ENCODE measurements around the gene RTN4RL1. TPM values are rescaled to one million over a fixed set of nuclear protein-coding genes. Genes with fewer than 3 reads are reported as not detected.

The RTN4RL1 gene
- total RNA-seq, 1 experiment from 2014 or later, result 0.22 TPM

DNA sequence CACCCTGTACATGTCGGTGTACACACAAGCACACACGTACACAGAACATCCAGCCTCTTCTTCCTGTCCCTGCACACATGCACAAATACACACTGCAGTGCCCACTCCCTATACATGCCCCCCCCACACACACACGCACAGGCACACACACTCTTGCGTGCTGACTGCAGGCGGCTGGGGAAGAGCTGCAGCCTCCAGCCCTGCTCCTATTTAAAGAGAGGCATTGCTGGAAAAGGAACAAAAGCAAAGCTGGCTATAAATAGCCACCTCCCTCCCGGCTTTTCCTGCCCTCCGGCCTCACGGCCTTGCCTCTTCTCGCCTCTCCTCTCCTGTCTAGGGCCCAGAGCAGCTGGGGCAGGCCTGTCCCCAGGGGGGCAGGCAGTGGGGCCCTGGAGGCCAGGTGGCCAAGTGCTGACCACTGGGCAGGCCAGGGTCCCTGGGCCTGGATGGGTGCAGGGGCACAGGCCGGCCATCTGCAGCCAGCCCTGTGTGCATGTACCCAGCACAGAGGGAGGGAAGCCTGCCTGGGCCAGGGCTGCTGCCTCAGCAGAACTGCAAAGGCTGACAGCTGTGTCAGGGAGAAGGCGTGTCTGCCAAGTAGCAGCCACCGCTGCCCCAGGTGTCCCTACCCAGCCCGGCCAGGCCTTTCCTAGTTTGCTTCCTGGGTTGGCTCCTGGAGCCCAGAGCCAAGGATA is 25.4 kb downstream of the RTN4RL1 start:
- no peaks in the 10 kb centered on the region for H3K36me3 Mint-ChIP-seq (ENCODE audit: insufficient read depth in 1 of 3, low read depth in 3 of 3)
- H3K27me3 Mint-ChIP-seq (ENCODE audit: low read depth), result peaks cover 51% of the 10 kb centered on the region
- H3K56ac ChIP-seq (ENCODE audit: insufficient read length, low read depth, low read length), result no peak overlapping the region
- no peak overlapping the region for H3K23ac ChIP-seq (ENCODE audit: insufficient read length, low read depth, low read length)
- H3K4me2 ChIP-seq (ENCODE audit: insufficient read depth, insufficient read length, low read length), result no peak overlapping the region
- no peaks in the 10 kb centered on the region; a peak in 1 of 5 replicates for H3K9me3 Mint-ChIP-seq
- no peak overlapping the region for H2AFZ ChIP-seq (ENCODE audit: low read length)
- H3T11ph ChIP-seq (ENCODE audit: low read length), result no peak overlapping the region
- H2AK5ac ChIP-seq (ENCODE audit: insufficient read length, low read length), result no peak overlapping the region
- no peak overlapping the region for H3K4ac ChIP-seq (ENCODE audit: low read depth, low read length)
- peaks cover 7% of the 10 kb centered on the region; the same call in 1 of the 2 replicates for H3K27me3 ChIP-seq (ENCODE audit: insufficient read depth, low read length)
- no peak overlapping the region for H2BK120ac ChIP-seq (ENCODE audit: low read depth, low read length, poor library complexity, severe bottlenecking)
- no peaks in the 10 kb centered on the region for H4K20me1 ChIP-seq (ENCODE audit: control insufficient read depth, insufficient read depth, insufficient read length)
- DNase-seq, result peak; percentile 72
- H3K4me1 ChIP-seq (ENCODE audit: insufficient read depth, low read length), result no peaks in the 10 kb centered on the region; the same call in 1 of the 2 replicates
- no peak overlapping the region for H2BK12ac ChIP-seq (ENCODE audit: insufficient read length, low read depth, low read length)
- H2BK20ac ChIP-seq (ENCODE audit: low read depth, low read length, poor library complexity, severe bottlenecking), result no peak overlapping the region
- H3K4me1 Mint-ChIP-seq, result peaks cover 30 to 48% of the 10 kb centered on the region in 2 experiments
- no peaks in the 10 kb centered on the region for H3K79me2 ChIP-seq (ENCODE audit: insufficient read depth, low read length)
- no peak overlapping the region for H3K9ac ChIP-seq (ENCODE audit: extremely low read depth, insufficient read length, low read length)
- peak overlapping the region; percentile 34 to 61; a peak in 3 of 5 replicates for H3K4me3 Mint-ChIP-seq
- no peak overlapping the region for H2BK5ac ChIP-seq (ENCODE audit: insufficient read length, low read length)
- H2BK15ac ChIP-seq (ENCODE audit: low read depth, low read length), result no peak overlapping the region
- H3K14ac ChIP-seq (ENCODE audit: insufficient read depth, low read length), result no peak overlapping the region
- H3K79me1 ChIP-seq (ENCODE audit: insufficient read depth, low read depth, low read length, poor library complexity, severe bottlenecking), result no peaks in the 10 kb centered on the region
- no CpG with 5 or more reads among the region's 13 CpGs for WGBS (ENCODE audit: extremely low coverage, insufficient read length, low lambda C conversion rate)
- H3K23me2 ChIP-seq (ENCODE audit: insufficient read length, low read depth, low read length, poor library complexity, severe bottlenecking), result no peaks in the 10 kb centered on the region
- H4K5ac ChIP-seq (ENCODE audit: insufficient read length, low read depth, low read length), result no peak overlapping the region
- no peak overlapping the region for H3K27ac ChIP-seq (ENCODE audit: insufficient read length, low read depth, low read length)
- no peak overlapping the region for H3K18ac ChIP-seq (ENCODE audit: insufficient read length, low read depth, low read length)
- H3K9me3 ChIP-seq (ENCODE audit: control insufficient read depth, low read depth, low read length), result no peaks in the 10 kb centered on the region
- no peak overlapping the region for H4K91ac ChIP-seq (ENCODE audit: insufficient read length, low read depth, low read length)
- TF ChIP-seq, protein P1, sequence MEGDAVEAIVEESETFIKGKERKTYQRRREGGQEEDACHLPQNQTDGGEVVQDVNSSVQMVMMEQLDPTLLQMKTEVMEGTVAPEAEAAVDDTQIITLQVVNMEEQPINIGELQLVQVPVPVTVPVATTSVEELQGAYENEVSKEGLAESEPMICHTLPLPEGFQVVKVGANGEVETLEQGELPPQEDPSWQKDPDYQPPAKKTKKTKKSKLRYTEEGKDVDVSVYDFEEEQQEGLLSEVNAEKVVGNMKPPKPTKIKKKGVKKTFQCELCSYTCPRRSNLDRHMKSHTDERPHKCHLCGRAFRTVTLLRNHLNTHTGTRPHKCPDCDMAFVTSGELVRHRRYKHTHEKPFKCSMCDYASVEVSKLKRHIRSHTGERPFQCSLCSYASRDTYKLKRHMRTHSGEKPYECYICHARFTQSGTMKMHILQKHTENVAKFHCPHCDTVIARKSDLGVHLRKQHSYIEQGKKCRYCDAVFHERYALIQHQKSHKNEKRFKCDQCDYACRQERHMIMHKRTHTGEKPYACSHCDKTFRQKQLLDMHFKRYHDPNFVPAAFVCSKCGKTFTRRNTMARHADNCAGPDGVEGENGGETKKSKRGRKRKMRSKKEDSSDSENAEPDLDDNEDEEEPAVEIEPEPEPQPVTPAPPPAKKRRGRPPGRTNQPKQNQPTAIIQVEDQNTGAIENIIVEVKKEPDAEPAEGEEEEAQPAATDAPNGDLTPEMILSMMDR (conservative IDR thresholded peaks at IDR 0.05), result no peak
- H3K27ac Mint-ChIP-seq, result no peak overlapping the region
- H4K8ac ChIP-seq (replicated peaks; ENCODE audit: insufficient read length, low read depth, low read length), result no peak overlapping the region

Measured in H9 (cell line).